Retinal pigment epithelial cell (primary cell): ENCODE measurements around the gene MEI4.

Experiments used
- DNase-seq: peaks from one replicate; pipeline ENCODE4 v3.0.0-alpha.2; 2010; ENCODE audit warnings: low read depth
- H3K4me3 ChIP-seq: 2 replicates; pipeline ENCODE4 v1.5.1; 2011; ENCODE audit warnings: mild to moderate bottlenecking, low read length, control low read depth, moderate library complexity
- CTCF ChIP-seq: conservative IDR thresholded peaks from 2 replicates; pipeline ENCODE4 v1.5.1; 2011; ENCODE audit warnings: low read depth, low read length, control low read depth, inconsistent platforms

MEI4 gene

GRCh38 chr6:77652739-77653138, at the start of gene MEI4:
Gene MEI4, plus strand, starts transcription at chr6:77653039. Its CDS starts 37,633 bp downstream, at chr6:77690672.
- DNase-seq, result no peak
- no peak for TF ChIP-seq CTCF
- no peak within 1 kb of the TSS for H3K4me3 ChIP-seq

- no peak for TF ChIP-seq CTCF
- no peak for DNase-seq
- no peak overlapping the region for H3K4me3 ChIP-seq
These were observed 48.4 kb upstream of the MEI4 start for GRCh38 chr6:77604476-77604875.

- DNase-seq, result no peak
- TF ChIP-seq CTCF, result no peak
- H3K4me3 ChIP-seq, result no peak overlapping the region
These were observed 45.8 kb upstream of the MEI4 start for GRCh38 chr6:77607004-77607403.

- TF ChIP-seq CTCF, result no peak
- no peak overlapping the region for H3K4me3 ChIP-seq
- no peak for DNase-seq
These were observed 43.7 kb upstream of the MEI4 start for GRCh38 chr6:77609106-77609505.

GRCh38 chr6:77619114-77619513, 33.7 kb upstream of the MEI4 start:
- no peak overlapping the region for H3K4me3 ChIP-seq
- no peak for TF ChIP-seq CTCF
- DNase-seq, result no peak

GRCh38 chr6:77620278-77620882, 32.5 kb upstream of the MEI4 start:
- no peak for DNase-seq
- no peak overlapping the region for H3K4me3 ChIP-seq
- TF ChIP-seq CTCF, result peak; percentile 76

GRCh38 chr6:77624515-77624914, 28.3 kb upstream of the MEI4 start:
- no peak for TF ChIP-seq CTCF
- DNase-seq, result no peak
- H3K4me3 ChIP-seq, result no peak overlapping the region
